HG03045 (cell line): ENCODE measurements around the gene IL23A.

Experiments used
- ATAC-seq: cut with Tn5 transposase; IDR thresholded peaks from one replicate; pipeline ENCODE4 v1.9.1; 2021; ENCODE audit warnings: mild to moderate bottlenecking, moderate library complexity; ENCODE audit not compliant: unreplicated experiment

Gene IL23A

GRCh38 chr12:56359851-56360767 lies 21.4 kb downstream of the IL23A start, which contains the start of gene STAT2:
Gene STAT2, minus strand, starts transcription at chr12:56360107. Its CDS starts 3,536 bp downstream, at chr12:56356571.
- ATAC-seq = peak; percentile 96

GRCh38 chr12:56361487-56362129 lies 22.9 kb downstream of the IL23A start:
- ATAC-seq = no peak

GRCh38 chr12:56362130-56363059 lies 23.7 kb downstream of the IL23A start, which contains the start of gene APOF:
Gene APOF, minus strand, starts transcription at chr12:56362857. Its CDS starts 112 bp downstream, at chr12:56362745.
- no peak for ATAC-seq

GRCh38 chr12:56366948-56367347 lies 28.3 kb downstream of the IL23A start:
- ATAC-seq = no peak

GRCh38 chr12:56373515-56373914 lies 34.8 kb downstream of the IL23A start:
- ATAC-seq = no peak

GRCh38 chr12:56374726-56375597 lies 36.3 kb downstream of the IL23A start:
- ATAC-seq = peak; percentile 46

- peak; percentile 47 for ATAC-seq
Observed at GRCh38 chr12:56375598-56376434, 37.1 kb downstream of the IL23A start.

- no peak for ATAC-seq
Observed at GRCh38 chr12:56377310-56377988, 38.8 kb downstream of the IL23A start.

- no peak for ATAC-seq
Observed at GRCh38 chr12:56377989-56378316, 39.3 kb downstream of the IL23A start.

GRCh38 chr12:56382611-56383010 lies 43.9 kb downstream of the IL23A start:
- ATAC-seq = no peak

GRCh38 chr12:56385873-56386272 lies 47.2 kb downstream of the IL23A start:
- ATAC-seq = no peak

GRCh38 chr12:56387152-56387736 lies 48.6 kb downstream of the IL23A start:
- ATAC-seq = no peak

GRCh38 chr12:56389412-56389811 lies 50.7 kb downstream of the IL23A start:
- no peak for ATAC-seq
